Astrocyte (in vitro differentiated cells and primary cell): Measurements from ENCODE around the gene MPO. TPM values are rescaled to one million over a fixed set of nuclear protein-coding genes. Genes with fewer than 3 reads are reported as not detected.

Experiments used
- DNase-seq: peaks from one replicate; pipeline ENCODE4 v3.0.0-alpha.2; 2010; ENCODE audit warnings: low read depth
- FAIRE-seq: peaks from 2 replicates; lab custom pipeline; 2011; peaks lifted over from hg19 to GRCh38; lab: Jason Lieb, UNC
- H2AFZ ChIP-seq: 2 replicates; pipeline ENCODE4 v1.6.0; 2012; ENCODE audit warnings: low read depth, low read length, inconsistent platforms
- H3K27ac ChIP-seq: 2 replicates; pipeline ENCODE4 v1.5.1; 2011; ENCODE audit warnings: low read depth, low read length, inconsistent platforms
- H3K27me3 ChIP-seq: 2 replicates; pipeline ENCODE4 v1.6.0; 2011; ENCODE audit warnings: low read length, inconsistent platforms; ENCODE audit not compliant: insufficient read depth
- H3K36me3 ChIP-seq: 2 replicates; pipeline ENCODE4 v1.5.1; 2011; ENCODE audit warnings: low read length, inconsistent platforms; ENCODE audit not compliant: insufficient read depth
- H3K4me1 ChIP-seq: 2 replicates; pipeline ENCODE4 v1.5.1; 2011; ENCODE audit warnings: low read length, inconsistent platforms; ENCODE audit not compliant: insufficient read depth
- H3K4me2 ChIP-seq: 2 replicates; pipeline ENCODE4 v1.6.0; 2012; ENCODE audit warnings: low read length, inconsistent platforms
- H3K4me3 ChIP-seq: 2 replicates; pipeline ENCODE4 v1.5.1; 2011; ENCODE audit warnings: low read depth, mild to moderate bottlenecking, low read length, inconsistent platforms; ENCODE audit not compliant: insufficient read depth
- H3K79me2 ChIP-seq: 2 replicates; pipeline ENCODE4 v1.6.0; 2012; ENCODE audit warnings: mild to moderate bottlenecking, low read length, inconsistent platforms; ENCODE audit not compliant: insufficient read depth
- H3K9ac ChIP-seq: 2 replicates; pipeline ENCODE4 v1.6.0; 2012; ENCODE audit warnings: mild to moderate bottlenecking, low read length, inconsistent platforms
- H3K9me3 ChIP-seq: 2 replicates; pipeline ENCODE4 v1.5.1; 2012; ENCODE audit warnings: low read depth, mild to moderate bottlenecking, low read length, inconsistent platforms; ENCODE audit not compliant: insufficient read depth
- H4K20me1 ChIP-seq: 2 replicates; pipeline ENCODE4 v1.6.0; 2012; ENCODE audit warnings: low read length, inconsistent platforms; ENCODE audit not compliant: insufficient read depth
- H3K27ac Mint-ChIP-seq: one replicate; pipeline ENCODE4 v1.8.0; 2021; ENCODE audit warnings: mild to moderate bottlenecking, mixed read lengths; ENCODE audit not compliant: unreplicated experiment
- H3K27me3 Mint-ChIP-seq: one replicate; pipeline ENCODE4 v1.8.0; 2021; ENCODE audit warnings: low read depth, mixed read lengths; ENCODE audit not compliant: unreplicated experiment
- H3K36me3 Mint-ChIP-seq: one replicate; pipeline ENCODE4 v1.8.0; 2021; ENCODE audit warnings: low read depth, mixed read lengths; ENCODE audit not compliant: unreplicated experiment
- H3K4me1 Mint-ChIP-seq: one replicate; pipeline ENCODE4 v1.8.0; 2021; ENCODE audit warnings: low read depth, mixed read lengths; ENCODE audit not compliant: unreplicated experiment
- H3K4me3 Mint-ChIP-seq: one replicate; pipeline ENCODE4 v1.8.0; 2021; ENCODE audit warnings: mild to moderate bottlenecking, moderate library complexity, mixed read lengths; ENCODE audit not compliant: unreplicated experiment
- H3K9me3 Mint-ChIP-seq: one replicate; pipeline ENCODE4 v1.8.0; 2021; ENCODE audit warnings: mild to moderate bottlenecking, mixed read lengths; ENCODE audit not compliant: unreplicated experiment
- CTCF ChIP-seq: IDR thresholded peaks from 2 replicates; pipeline ENCODE4 v1.5.1; 2011; ENCODE audit warnings: low read depth, mild to moderate bottlenecking, inconsistent platforms, low read length, moderate library complexity; ENCODE audit not compliant: insufficient read depth
- EZH2 ChIP-seq: IDR thresholded peaks from 2 replicates; pipeline ENCODE4 v1.6.1; 2012; ENCODE audit warnings: mild to moderate bottlenecking, low read length, inconsistent platforms; ENCODE audit not compliant: insufficient read depth
- total RNA-seq: library from RNA; stranded (reverse); gene quantifications from 2 replicates; pipeline ENCODE4 v1.2.1, GENCODE V29; 2021

The MPO gene
- total RNA-seq, 1 donor from 2014 or later, result not detected

- Histone ChIP-seq H3K4me2 (no peak overlapping the region), H2AFZ (no peak overlapping the region), H3K9ac (no peak overlapping the region), H3K27ac (no peak overlapping the region), H4K20me1 (no peaks in the 10 kb centered on the region), H3K79me2 (no peaks in the 10 kb centered on the region), H3K36me3 (no peaks in the 10 kb centered on the region), H3K4me3 (no peak overlapping the region), H3K27me3 (peaks cover 71% of the 10 kb centered on the region), H3K9me3 (no peaks in the 10 kb centered on the region), H3K4me1 (no peaks in the 10 kb centered on the region)
- TF ChIP-seq EZH2 (no peak), CTCF (no peak)
- Mint-ChIP-seq H3K27ac (no peak overlapping the region), H3K9me3 (peaks cover 9% of the 10 kb centered on the region), H3K4me1 (no peaks in the 10 kb centered on the region), H3K27me3 (peaks cover 79% of the 10 kb centered on the region), H3K4me3 (no peak overlapping the region), H3K36me3 (no peaks in the 10 kb centered on the region)
- DNase-seq (no peak), FAIRE-seq (no peak)
These were observed 40.7 kb downstream of the MPO start for GRCh38 chr17:58239987-58240386.

GRCh38 chr17:58238147-58238634 lies 42.5 kb downstream of the MPO start, which contains the start of gene LPO:
TSS of gene LPO (plus strand) at chr17:58238584. CDS start at chr17:58242980, 4,396 bp downstream.
- Histone ChIP-seq H4K20me1 (no peaks in the 10 kb centered on the region), H3K9me3 (no peaks in the 10 kb centered on the region), H3K4me3 (no peak within 1 kb of the TSS), H2AFZ (no peak within 1 kb of the TSS), H3K9ac (no peak within 1 kb of the TSS), H3K4me2 (no peak within 1 kb of the TSS), H3K36me3 (no peaks in the 10 kb centered on the region), H3K79me2 (no peaks in the 10 kb centered on the region), H3K27ac (no peak within 1 kb of the TSS), H3K27me3 (peaks cover 59% of the 10 kb centered on the region), H3K4me1 (no peaks in the 10 kb centered on the region)
- Mint-ChIP-seq H3K27ac (no peak within 1 kb of the TSS), H3K36me3 (no peaks in the 10 kb centered on the region), H3K9me3 (peaks cover 2% of the 10 kb centered on the region), H3K4me1 (no peaks in the 10 kb centered on the region), H3K4me3 (no peak within 1 kb of the TSS), H3K27me3 (peaks cover 61% of the 10 kb centered on the region)
- TF ChIP-seq EZH2 (no peak), CTCF (no peak)
- no peak for FAIRE-seq
- DNase-seq, result no peak

GRCh38 chr17:58236394-58236793 lies 44.3 kb downstream of the MPO start:
- H3K4me3 ChIP-seq, result no peak overlapping the region
- Mint-ChIP-seq H3K27me3 (peaks cover 45% of the 10 kb centered on the region), H3K4me3 (no peak overlapping the region), H3K4me1 (peaks cover 16% of the 10 kb centered on the region), H3K36me3 (no peaks in the 10 kb centered on the region), H3K9me3 (no peaks in the 10 kb centered on the region), H3K27ac (no peak overlapping the region)
- peaks cover 11% of the 10 kb centered on the region for H3K4me1 ChIP-seq
- no peak for DNase-seq
- no peaks in the 10 kb centered on the region for H3K36me3 ChIP-seq
- no peaks in the 10 kb centered on the region for H3K9me3 ChIP-seq
- H3K79me2 ChIP-seq, result no peaks in the 10 kb centered on the region
- no peak overlapping the region for H3K27ac ChIP-seq
- FAIRE-seq, result no peak
- H4K20me1 ChIP-seq, result no peaks in the 10 kb centered on the region
- no peak for TF ChIP-seq EZH2
- TF ChIP-seq CTCF, result no peak
- H3K4me2 ChIP-seq, result no peak overlapping the region
- peaks cover 41% of the 10 kb centered on the region for H3K27me3 ChIP-seq
- no peak overlapping the region for H2AFZ ChIP-seq
- H3K9ac ChIP-seq, result no peak overlapping the region
